SK-N-SH (cell line): ENCODE results near the gene TFCP2. TPM values are rescaled to one million over a fixed set of nuclear protein-coding genes. Genes with fewer than 3 reads are reported as not detected.

Source experiments
- CTCF ChIA-PET: fragments of 300-600, 350-600 bp; formaldehyde crosslinking; extraction: SDS; loops from one replicate; lab custom pipeline; 2021; lab: Yijun Ruan, JAX
- POLR2A ChIA-PET: fragments of 350-600 bp; sonication (Branson Sonifier 250); formaldehyde crosslinking; extraction: SDS; loops from one replicate; lab custom pipeline; 2020; ENCODE audit warnings: antibody characterized with exemption, inconsistent platforms; lab: Yijun Ruan, JAX
- DNase-seq: peaks from one replicate; pipeline ENCODE4 v3.0.0; 2012
- H2AFZ ChIP-seq: fragments of 200-600 bp; sonication (generic); 2 replicates; pipeline ENCODE4 v1.8.1; 2016; ENCODE audit warnings: antibody characterized with exemption, mild to moderate bottlenecking, low read depth
- H3F3A ChIP-seq: fragments of 200-600 bp; sonication (generic); replicated peaks from 2 replicates; pipeline ENCODE3; 2016; ENCODE audit warnings: antibody characterized with exemption, mild to moderate bottlenecking; ENCODE audit not compliant: insufficient read depth
- H3K27ac ChIP-seq, 2 experiments: fragments of 200-500 bp in 1 of 2; fragments of 200-600 bp in 1 of 2; sonication (Bioruptor generic) in 1 of 2; sonication (generic), shearing (Covaris generic) in 1 of 2; 2 replicates each; pipeline versions ENCODE4 v1.5.1 to v1.6.1; 2014 to 2016; ENCODE audit warnings: low read depth in 2 of 2, inconsistent platforms in 1 of 2, low read length in 1 of 2, mild to moderate bottlenecking in 1 of 2, mixed read lengths in 1 of 2
- H3K27me3 ChIP-seq: fragments of 200-600 bp; sonication (generic), shearing (Covaris generic); 2 replicates; pipeline ENCODE4 v1.6.1; 2016; ENCODE audit warnings: mixed run types; ENCODE audit not compliant: insufficient read depth
- H3K36me3 ChIP-seq, 2 experiments: fragments of 200-500 bp in 1 of 2; fragments of 200-600 bp in 1 of 2; sonication (Bioruptor generic) in 1 of 2; sonication (generic) in 1 of 2; replicated peaks in 1 of 2; 2 replicates each; pipeline versions ENCODE3 to v1.5.1; 2014 to 2016; ENCODE audit warnings: low read length in 1 of 2, mild to moderate bottlenecking in 1 of 2; ENCODE audit not compliant: insufficient read depth in 2 of 2, control insufficient read depth in 1 of 2
- H3K4me1 ChIP-seq, 2 experiments: fragments of 200-500 bp in 1 of 2; fragments of 200-600 bp in 1 of 2; sonication (Bioruptor generic) in 1 of 2; sonication (generic), shearing (Covaris generic) in 1 of 2; 2 replicates each; pipeline versions ENCODE4 v1.5.1 to v1.6.1; 2014 to 2016; ENCODE audit warnings: low read depth in 1 of 2, low read length in 1 of 2, mixed run types in 1 of 2; ENCODE audit not compliant: insufficient read depth in 2 of 2, control insufficient read depth in 1 of 2
- H3K4me2 ChIP-seq: fragments of 200-600 bp; sonication (generic), shearing (Covaris generic); 2 replicates; pipeline ENCODE4 v1.6.1; 2017; ENCODE audit warnings: mixed run types
- H3K4me3 ChIP-seq, 2 experiments: fragments of 200-500 bp in 1 of 2; fragments of 200-600 bp in 1 of 2; sonication (Bioruptor generic) in 1 of 2; sonication (generic), shearing (Covaris generic) in 1 of 2; 2 replicates each; pipeline versions ENCODE4 v1.5.1 to v1.8.1; 2014 to 2016; ENCODE audit warnings: low read depth in 2 of 2, inconsistent platforms in 1 of 2, low read length in 1 of 2, mild to moderate bottlenecking in 1 of 2, mixed read lengths in 1 of 2, moderate library complexity in 1 of 2
- H3K79me2 ChIP-seq: fragments of 200-600 bp; sonication (generic); 2 replicates; pipeline ENCODE4 v1.8.1; 2017; ENCODE audit warnings: mild to moderate bottlenecking; ENCODE audit not compliant: insufficient read depth
- H3K9ac ChIP-seq: fragments of 200-600 bp; sonication (generic); 2 replicates; pipeline ENCODE4 v1.6.1; 2017; ENCODE audit warnings: mixed run types
- H3K9me2 ChIP-seq: fragments of 200-600 bp; sonication (generic); 2 replicates; pipeline ENCODE4 v1.6.1; 2017; ENCODE audit warnings: mixed run types
- H3K9me3 ChIP-seq: fragments of 200-600 bp; sonication (generic); 2 replicates; pipeline ENCODE4 v1.6.1; 2017; ENCODE audit warnings: mixed run types, mild to moderate bottlenecking, moderate library complexity
- H4K20me1 ChIP-seq: fragments of 200-600 bp; sonication (generic); 2 replicates; pipeline ENCODE4 v1.6.1; 2017; ENCODE audit warnings: mild to moderate bottlenecking, mixed run types; ENCODE audit not compliant: insufficient read depth
- CTCF ChIP-seq: fragments of 200-600 bp; sonication (generic); IDR thresholded peaks from 2 replicates; pipeline ENCODE4 v1.6.1; 2017; ENCODE audit warnings: antibody characterized with exemption, mild to moderate bottlenecking, moderate library complexity
- ELF1 ChIP-seq: IDR thresholded peaks from 2 replicates; pipeline ENCODE4 v1.4.0; 2012
- EP300 ChIP-seq, 2 experiments: IDR thresholded peaks; 2 replicates each; pipeline versions ENCODE4 v1.4.0 to v1.6.1; 2012; ENCODE audit warnings: borderline replicate concordance in 1 of 2, low read depth in 1 of 2, low read length in 1 of 2
- FOSL2 ChIP-seq: IDR thresholded peaks from 2 replicates; pipeline ENCODE4 v1.4.0; 2012; ENCODE audit warnings: low read depth, mild to moderate bottlenecking, moderate library complexity, borderline replicate concordance
- FOXM1 ChIP-seq: IDR thresholded peaks from 2 replicates; pipeline ENCODE4 v1.4.0; 2012; ENCODE audit warnings: low read depth, mild to moderate bottlenecking
- GABPA ChIP-seq: IDR thresholded peaks from 2 replicates; pipeline ENCODE4 v1.4.0; 2012; ENCODE audit warnings: low read depth, mild to moderate bottlenecking
- MXI1 ChIP-seq: IDR thresholded peaks from 2 replicates; pipeline ENCODE4 v1.6.1; 2012; ENCODE audit warnings: mild to moderate bottlenecking, low read depth, low read length, improper control_type of control experiment
- NRF1 ChIP-seq: IDR thresholded peaks from 2 replicates; pipeline ENCODE4 v1.6.1; 2012; ENCODE audit warnings: low read depth, mild to moderate bottlenecking, low read length
- RAD21 ChIP-seq: IDR thresholded peaks from 2 replicates; pipeline ENCODE4 v1.6.1; 2012; ENCODE audit warnings: mild to moderate bottlenecking, low read length
- RFX5 ChIP-seq: IDR thresholded peaks from 2 replicates; pipeline ENCODE4 v1.6.1; 2012; ENCODE audit warnings: mild to moderate bottlenecking, improper control_type of control experiment, low read length
- RXRA ChIP-seq: IDR thresholded peaks from 2 replicates; pipeline ENCODE4 v1.4.0; 2012; ENCODE audit warnings: low read depth, mild to moderate bottlenecking, borderline replicate concordance
- SIN3A ChIP-seq: IDR thresholded peaks from 2 replicates; pipeline ENCODE4 v1.6.1; 2012; ENCODE audit warnings: low read depth, mild to moderate bottlenecking, low read length, moderate library complexity, borderline replicate concordance
- TAF1 ChIP-seq: IDR thresholded peaks from 2 replicates; pipeline ENCODE4 v1.6.1; 2012; ENCODE audit warnings: low read depth, mild to moderate bottlenecking, low read length, moderate library complexity, borderline replicate concordance
- TEAD4 ChIP-seq: IDR thresholded peaks from 2 replicates; pipeline ENCODE4 v1.4.0; 2012; ENCODE audit warnings: mild to moderate bottlenecking, borderline replicate concordance; ENCODE audit not compliant: insufficient read depth
- USF1 ChIP-seq: IDR thresholded peaks from 2 replicates; pipeline ENCODE4 v1.4.0; 2012; ENCODE audit warnings: low read depth, borderline replicate concordance
- YY1 ChIP-seq: IDR thresholded peaks from 2 replicates; pipeline ENCODE4 v1.4.0; 2012; ENCODE audit warnings: low read depth, mild to moderate bottlenecking
- ZBTB33 ChIP-seq: IDR thresholded peaks from 2 replicates; pipeline ENCODE4 v1.4.0; 2012; ENCODE audit warnings: low read depth, borderline replicate concordance
- WGBS: methylation state at CpG from one replicate; pipeline ENCODE4 v1.1.6; 2017; ENCODE audit warnings: low lambda C conversion rate; 5-methylcytosine and 5-hydroxymethylcytosine counted together
- polyA plus RNA-seq, 3 experiments: library from polyadenylated mRNA; depleted of rRNA; stranded (reverse); fragments of >200 nt; gene quantifications; 2 replicates each; pipeline ENCODE4 v1.2.3, GENCODE V29; 2012

Gene TFCP2
- polyA plus RNA-seq, 1 of the 3 experiments (the other 2 are of a cell fraction) = 18.1 TPM

- H3K4me1 ChIP-seq = no peaks in the 10 kb centered on the region
- WGBS = 91% methylated on average over 31 of the region's 38 CpGs
- no peaks in the 10 kb centered on the region for H4K20me1 ChIP-seq
- no peak overlapping the region for H2AFZ ChIP-seq
- H3K4me2 ChIP-seq = no peak overlapping the region
- H3K9me2 ChIP-seq = no peaks in the 10 kb centered on the region
- CTCF ChIA-PET = no interaction called here
- no peak overlapping the region for H3K4me3 ChIP-seq
- no peak overlapping the region for H3K9ac ChIP-seq
- no peaks in the 10 kb centered on the region for H3K27me3 ChIP-seq
- H3F3A ChIP-seq = no peaks in the 10 kb centered on the region
- no peaks in the 10 kb centered on the region for H3K9me3 ChIP-seq
- H3K27ac ChIP-seq = no peak overlapping the region
- H3K36me3 ChIP-seq = no peaks in the 10 kb centered on the region
- POLR2A ChIA-PET = no interaction called here
- H3K79me2 ChIP-seq = no peaks in the 10 kb centered on the region
- TF ChIP-seq NRF1 (no peak), ELF1 (no peak), SIN3A (no peak), USF1 (no peak), FOSL2 (no peak), EP300 (IDR thresholded peaks at IDR 0.05; ENCODE audit: borderline replicate concordance in 1 of 2, low read depth in 1 of 2, low read length in 1 of 2) (no peak), RXRA (no peak), TAF1 (no peak), RFX5 (no peak), ZBTB33 (no peak), CTCF (no peak), RAD21 (no peak), YY1 (no peak), FOXM1 (no peak), TEAD4 (no peak), MXI1 (no peak), GABPA (no peak)
- peak; percentile 21 for DNase-seq
Measured at GRCh38 chr12:51197736-51198567, 25.0 kb upstream of the TFCP2 start.
